Measurements from ENCODE around the gene DENND2C.

DNA sequence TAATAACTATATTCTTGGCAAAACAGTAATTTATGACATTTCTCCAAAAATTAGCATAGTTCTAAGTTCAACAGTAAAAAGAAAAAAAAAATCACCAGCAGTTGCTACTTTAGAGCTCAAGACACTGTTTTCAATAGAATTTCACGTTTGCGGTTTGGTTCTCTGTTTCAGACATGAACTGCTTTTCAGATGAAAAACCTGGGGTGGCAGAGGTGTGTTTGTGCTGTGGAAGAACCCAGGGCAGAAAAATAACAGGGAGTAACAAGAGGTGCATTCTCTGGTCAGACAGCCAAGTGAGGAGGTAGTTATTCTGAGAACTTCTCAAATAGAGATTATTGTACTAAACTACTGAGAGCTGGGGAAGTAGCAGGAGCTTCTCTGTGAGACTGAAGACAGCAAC, 37.8 kb upstream of the DENND2C start:
- TF ChIP-seq, protein P1, sequence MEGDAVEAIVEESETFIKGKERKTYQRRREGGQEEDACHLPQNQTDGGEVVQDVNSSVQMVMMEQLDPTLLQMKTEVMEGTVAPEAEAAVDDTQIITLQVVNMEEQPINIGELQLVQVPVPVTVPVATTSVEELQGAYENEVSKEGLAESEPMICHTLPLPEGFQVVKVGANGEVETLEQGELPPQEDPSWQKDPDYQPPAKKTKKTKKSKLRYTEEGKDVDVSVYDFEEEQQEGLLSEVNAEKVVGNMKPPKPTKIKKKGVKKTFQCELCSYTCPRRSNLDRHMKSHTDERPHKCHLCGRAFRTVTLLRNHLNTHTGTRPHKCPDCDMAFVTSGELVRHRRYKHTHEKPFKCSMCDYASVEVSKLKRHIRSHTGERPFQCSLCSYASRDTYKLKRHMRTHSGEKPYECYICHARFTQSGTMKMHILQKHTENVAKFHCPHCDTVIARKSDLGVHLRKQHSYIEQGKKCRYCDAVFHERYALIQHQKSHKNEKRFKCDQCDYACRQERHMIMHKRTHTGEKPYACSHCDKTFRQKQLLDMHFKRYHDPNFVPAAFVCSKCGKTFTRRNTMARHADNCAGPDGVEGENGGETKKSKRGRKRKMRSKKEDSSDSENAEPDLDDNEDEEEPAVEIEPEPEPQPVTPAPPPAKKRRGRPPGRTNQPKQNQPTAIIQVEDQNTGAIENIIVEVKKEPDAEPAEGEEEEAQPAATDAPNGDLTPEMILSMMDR (IDR thresholded peaks at IDR 0.05; ENCODE audit: poor library complexity, severe bottlenecking): no peak
- no peak for TF ChIP-seq TAF1 (IDR thresholded peaks at IDR 0.05; ENCODE audit: low read depth)
- no peak for TF ChIP-seq EZH2 (IDR thresholded peaks at IDR 0.05; ENCODE audit: borderline replicate concordance, insufficient read depth, low read length, poor library complexity, severe bottlenecking)
- TF ChIP-seq RAD21 (conservative IDR thresholded peaks at IDR 0.05): no peak
- TF ChIP-seq, protein P2, sequence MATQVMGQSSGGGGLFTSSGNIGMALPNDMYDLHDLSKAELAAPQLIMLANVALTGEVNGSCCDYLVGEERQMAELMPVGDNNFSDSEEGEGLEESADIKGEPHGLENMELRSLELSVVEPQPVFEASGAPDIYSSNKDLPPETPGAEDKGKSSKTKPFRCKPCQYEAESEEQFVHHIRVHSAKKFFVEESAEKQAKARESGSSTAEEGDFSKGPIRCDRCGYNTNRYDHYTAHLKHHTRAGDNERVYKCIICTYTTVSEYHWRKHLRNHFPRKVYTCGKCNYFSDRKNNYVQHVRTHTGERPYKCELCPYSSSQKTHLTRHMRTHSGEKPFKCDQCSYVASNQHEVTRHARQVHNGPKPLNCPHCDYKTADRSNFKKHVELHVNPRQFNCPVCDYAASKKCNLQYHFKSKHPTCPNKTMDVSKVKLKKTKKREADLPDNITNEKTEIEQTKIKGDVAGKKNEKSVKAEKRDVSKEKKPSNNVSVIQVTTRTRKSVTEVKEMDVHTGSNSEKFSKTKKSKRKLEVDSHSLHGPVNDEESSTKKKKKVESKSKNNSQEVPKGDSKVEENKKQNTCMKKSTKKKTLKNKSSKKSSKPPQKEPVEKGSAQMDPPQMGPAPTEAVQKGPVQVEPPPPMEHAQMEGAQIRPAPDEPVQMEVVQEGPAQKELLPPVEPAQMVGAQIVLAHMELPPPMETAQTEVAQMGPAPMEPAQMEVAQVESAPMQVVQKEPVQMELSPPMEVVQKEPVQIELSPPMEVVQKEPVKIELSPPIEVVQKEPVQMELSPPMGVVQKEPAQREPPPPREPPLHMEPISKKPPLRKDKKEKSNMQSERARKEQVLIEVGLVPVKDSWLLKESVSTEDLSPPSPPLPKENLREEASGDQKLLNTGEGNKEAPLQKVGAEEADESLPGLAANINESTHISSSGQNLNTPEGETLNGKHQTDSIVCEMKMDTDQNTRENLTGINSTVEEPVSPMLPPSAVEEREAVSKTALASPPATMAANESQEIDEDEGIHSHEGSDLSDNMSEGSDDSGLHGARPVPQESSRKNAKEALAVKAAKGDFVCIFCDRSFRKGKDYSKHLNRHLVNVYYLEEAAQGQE (IDR thresholded peaks at IDR 0.05; ENCODE audit: borderline replicate concordance): no peak
- TF ChIP-seq EP300 (conservative IDR thresholded peaks at IDR 0.05; ENCODE audit: poor library complexity, severe bottlenecking): no peak
- TF ChIP-seq POLR2AphosphoS5 (IDR thresholded peaks at IDR 0.05): no peak
- no peak for TF ChIP-seq MXI1 (conservative IDR thresholded peaks at IDR 0.05; ENCODE audit: poor library complexity, severe bottlenecking)
- no peak for TF ChIP-seq SMC3 (conservative IDR thresholded peaks at IDR 0.05; ENCODE audit: poor library complexity)
